Measurements from ENCODE around the gene CUBN. TPM values are rescaled to one million over a fixed set of nuclear protein-coding genes. Genes with fewer than 3 reads are reported as not detected.

The CUBN gene
- total and polyA plus RNA-seq, 9 of the 15 experiments (the other 6 are each of a cell fraction or from before 2014, with no cell fraction given) = 0.04 to 0.33 (median 0.09) TPM

DNA sequence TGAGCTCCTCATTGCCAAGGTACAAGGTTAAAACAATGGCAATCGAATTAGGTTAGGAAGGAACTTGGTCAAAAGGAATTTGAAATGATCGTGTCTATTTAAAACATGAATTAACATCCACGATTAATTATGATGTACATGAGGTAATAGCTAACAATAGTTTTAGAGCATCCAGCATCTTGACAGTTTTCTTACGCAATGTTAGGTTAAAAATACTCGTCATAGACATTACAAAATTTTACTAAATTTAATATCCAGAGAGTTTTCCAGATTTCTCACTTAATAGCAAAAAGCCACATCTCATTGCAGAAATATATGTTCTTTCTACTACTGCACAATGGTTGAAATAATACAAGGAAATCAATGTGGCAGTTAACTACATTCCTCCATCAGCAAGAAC lies 22.6 kb downstream of the CUBN start:
- Histone ChIP-seq H3K27me3 (ENCODE audit: control insufficient read depth in 2 of 2, insufficient read depth in 2 of 2, low read length in 2 of 2) (no peaks in the 10 kb centered on the region), H3K79me2 (ENCODE audit: control insufficient read depth, insufficient read depth, low read length) (no peaks in the 10 kb centered on the region), H3K36me3 (ENCODE audit: control insufficient read depth, insufficient read depth, low read length) (no peaks in the 10 kb centered on the region), H3K9me1 (ENCODE audit: control insufficient read depth, insufficient read depth, low read length) (no peaks in the 10 kb centered on the region), H3K9ac (ENCODE audit: insufficient read depth in 1 of 2, low read depth in 2 of 2, low read length in 2 of 2) (no peak overlapping the region), H3K4me2 (ENCODE audit: insufficient read depth, low read length) (no peak overlapping the region), H3K9me3 (replicated peaks; ENCODE audit: control insufficient read depth, insufficient read depth, low read depth, low read length) (no peaks in the 10 kb centered on the region), H4K20me1 (replicated peaks; ENCODE audit: control insufficient read depth, insufficient read depth, low read length) (no peaks in the 10 kb centered on the region), H3K27ac (ENCODE audit: extremely low read depth, low read depth, low read length) (no peak overlapping the region), H3K4me1 (replicated peaks in 1 of 2; ENCODE audit: control insufficient read depth in 2 of 2, insufficient read depth in 2 of 2, low read length in 2 of 2) (no peaks in the 10 kb centered on the region), H3K4me3 (no peak overlapping the region), H2AFZ (ENCODE audit: low read depth, low read length) (no peak overlapping the region)
- ChIA-PET POLR2A (no interaction called here), CTCF (ENCODE audit: low intra/inter-chr PET ratio) (no interaction called here)
- TF ChIP-seq CEBPG (CRISPR knock-in tag; IDR thresholded peaks at IDR 0.05) (no peak), CEBPG (tag; conservative IDR thresholded peaks at IDR 0.05 in 1 of 2, IDR thresholded peaks at IDR 0.05 in 1 of 2) (peak; percentile 58 to 64; a peak in 3 of 4 replicates), RBM34 (IDR thresholded peaks at IDR 0.05; ENCODE audit: borderline replicate concordance, insufficient read depth, low read length) (no peak), SMARCB1 (IDR thresholded peaks at IDR 0.05; ENCODE audit: insufficient read length, low read depth) (no peak), ELF2 (CRISPR knock-in tag; IDR thresholded peaks at IDR 0.05) (no peak), ZNF766 (CRISPR knock-in tag; conservative IDR thresholded peaks at IDR 0.05) (no peak), FOXK2 (conservative IDR thresholded peaks at IDR 0.05 in 1 of 2, IDR thresholded peaks at IDR 0.05 in 1 of 2; ENCODE audit: low read depth in 2 of 2) (no peak), FOXA1 (IDR thresholded peaks at IDR 0.05; ENCODE audit: borderline replicate concordance) (no peak), MAFG (tag; conservative IDR thresholded peaks at IDR 0.05) (no peak), CEBPB (tag; IDR thresholded peaks at IDR 0.05) (peak; percentile 77), ZNF12 (CRISPR knock-in tag; IDR thresholded peaks at IDR 0.05) (no peak)
- TF ChIP-seq, protein P1, sequence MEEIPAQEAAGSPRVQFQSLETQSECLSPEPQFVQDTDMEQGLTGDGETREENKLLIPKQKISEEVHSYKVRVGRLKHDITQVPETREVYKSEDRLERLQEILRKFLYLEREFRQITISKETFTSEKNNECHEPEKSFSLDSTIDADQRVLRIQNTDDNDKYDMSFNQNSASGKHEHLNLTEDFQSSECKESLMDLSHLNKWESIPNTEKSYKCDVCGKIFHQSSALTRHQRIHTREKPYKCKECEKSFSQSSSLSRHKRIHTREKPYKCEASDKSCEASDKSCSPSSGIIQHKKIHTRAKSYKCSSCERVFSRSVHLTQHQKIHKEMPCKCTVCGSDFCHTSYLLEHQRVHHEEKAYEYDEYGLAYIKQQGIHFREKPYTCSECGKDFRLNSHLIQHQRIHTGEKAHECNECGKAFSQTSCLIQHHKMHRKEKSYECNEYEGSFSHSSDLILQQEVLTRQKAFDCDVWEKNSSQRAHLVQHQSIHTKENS (CRISPR knock-in tag; IDR thresholded peaks at IDR 0.05) = no peak
- TF ChIP-seq, protein P2, sequence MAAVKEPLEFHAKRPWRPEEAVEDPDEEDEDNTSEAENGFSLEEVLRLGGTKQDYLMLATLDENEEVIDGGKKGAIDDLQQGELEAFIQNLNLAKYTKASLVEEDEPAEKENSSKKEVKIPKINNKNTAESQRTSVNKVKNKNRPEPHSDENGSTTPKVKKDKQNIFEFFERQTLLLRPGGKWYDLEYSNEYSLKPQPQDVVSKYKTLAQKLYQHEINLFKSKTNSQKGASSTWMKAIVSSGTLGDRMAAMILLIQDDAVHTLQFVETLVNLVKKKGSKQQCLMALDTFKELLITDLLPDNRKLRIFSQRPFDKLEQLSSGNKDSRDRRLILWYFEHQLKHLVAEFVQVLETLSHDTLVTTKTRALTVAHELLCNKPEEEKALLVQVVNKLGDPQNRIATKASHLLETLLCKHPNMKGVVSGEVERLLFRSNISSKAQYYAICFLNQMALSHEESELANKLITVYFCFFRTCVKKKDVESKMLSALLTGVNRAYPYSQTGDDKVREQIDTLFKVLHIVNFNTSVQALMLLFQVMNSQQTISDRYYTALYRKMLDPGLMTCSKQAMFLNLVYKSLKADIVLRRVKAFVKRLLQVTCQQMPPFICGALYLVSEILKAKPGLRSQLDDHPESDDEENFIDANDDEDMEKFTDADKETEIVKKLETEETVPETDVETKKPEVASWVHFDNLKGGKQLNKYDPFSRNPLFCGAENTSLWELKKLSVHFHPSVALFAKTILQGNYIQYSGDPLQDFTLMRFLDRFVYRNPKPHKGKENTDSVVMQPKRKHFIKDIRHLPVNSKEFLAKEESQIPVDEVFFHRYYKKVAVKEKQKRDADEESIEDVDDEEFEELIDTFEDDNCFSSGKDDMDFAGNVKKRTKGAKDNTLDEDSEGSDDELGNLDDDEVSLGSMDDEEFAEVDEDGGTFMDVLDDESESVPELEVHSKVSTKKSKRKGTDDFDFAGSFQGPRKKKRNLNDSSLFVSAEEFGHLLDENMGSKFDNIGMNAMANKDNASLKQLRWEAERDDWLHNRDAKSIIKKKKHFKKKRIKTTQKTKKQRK (IDR thresholded peaks at IDR 0.05; ENCODE audit: borderline replicate concordance, low read depth, low read length) = no peak
- intact Hi-C loops (cut with micrococcal nuclease) (loop anchor here (10.0 kb wide), 1 partner anchor 152 kb away; no protein-coding TSS in a partner anchor), in situ Hi-C loops (cut with MboI) (no loop called here)
- DNase-seq (ENCODE audit: extremely low read depth in 1 of 4, low spot score in 3 of 4) (no peak), FAIRE-seq (no peak), ATAC-seq (no peak)
- WGBS (ENCODE audit: insufficient coverage, low coverage, missing lambda C conversion rate) = 48% methylated on average over 5 of the region's 5 CpGs
- no TSS peak for BruUV-seq (replicated peaks)

All from K562 (cell line).